MM.1S (cell line): ENCODE measurements around the gene PSTPIP1.

Source experiments
- CTCF ChIP-seq: fragments of 300-600 bp; sonication (generic); IDR thresholded peaks from 2 replicates; pipeline ENCODE4 v1.5.1; 2016; ENCODE audit warnings: antibody characterized with exemption, low read length, mixed read lengths
- EZH2 ChIP-seq: fragments of 300-600 bp; sonication (generic); optimal IDR thresholded peaks from 2 replicates; pipeline ENCODE3; 2017; ENCODE audit warnings: low read depth, mild to moderate bottlenecking, antibody characterized with exemption, low read length, mixed read lengths
- EZH2phosphoT487 ChIP-seq: fragments of 300-600 bp; sonication (generic); IDR thresholded peaks from 2 replicates; pipeline ENCODE4 v1.6.1; 2018; ENCODE audit warnings: antibody characterized with exemption, low read length

- no peak for TF ChIP-seq CTCF
- no peak for TF ChIP-seq EZH2
- TF ChIP-seq EZH2phosphoT487, result no peak
These were observed 72.9 kb downstream of the PSTPIP1 start for GRCh38 chr15:77067691-77068367.
